CD4-positive, alpha-beta T cell treated with Interleukin-6 for 4 hours (primary cell): Measurements from ENCODE around the gene TMPRSS3.

Experiments
- DNase-seq: peaks from one replicate; pipeline ENCODE4 v3.0.0-alpha.2; 2020; ENCODE audit warnings: mixed read lengths

TMPRSS3 gene

GRCh38 chr21:42369821-42370220 lies 26.0 kb downstream of the TMPRSS3 start:
- DNase-seq, result no peak

GRCh38 chr21:42367367-42368165 lies 28.3 kb downstream of the TMPRSS3 start:
- DNase-seq, result no peak

DNA sequence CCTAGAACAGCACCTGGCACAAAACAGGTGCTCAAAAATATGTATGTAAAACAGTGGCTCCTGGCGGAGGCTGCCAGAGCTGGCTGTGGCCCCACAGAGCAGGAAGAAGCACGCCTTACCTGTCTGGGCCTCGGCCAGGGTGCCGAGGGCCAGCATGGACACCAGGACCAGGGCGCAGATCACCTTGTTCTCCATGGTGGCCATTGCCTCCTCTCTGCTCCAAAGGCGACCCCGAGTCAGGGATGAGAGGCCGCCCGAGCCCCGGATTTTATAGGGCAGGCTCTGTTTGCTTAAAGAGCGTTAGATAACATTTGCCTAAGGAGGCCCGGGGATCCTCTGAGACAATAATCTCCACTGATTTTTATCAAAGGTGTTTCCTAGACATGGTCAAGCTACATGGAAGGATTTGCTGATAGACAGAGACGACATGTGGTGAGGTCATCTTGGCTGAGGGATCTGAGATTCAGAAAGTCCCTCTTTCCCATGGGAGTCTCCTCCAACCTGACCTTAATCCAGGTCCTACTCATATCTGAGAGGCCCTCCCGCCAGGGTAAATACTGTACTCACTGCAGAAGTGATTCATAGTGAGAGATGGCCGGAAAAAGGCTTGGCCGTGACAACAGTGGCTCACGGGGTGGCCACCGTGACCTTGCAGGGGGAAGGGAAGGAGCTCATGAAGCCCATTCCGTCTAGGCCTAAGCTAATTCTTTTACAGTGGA lies 29.4 kb downstream of the TMPRSS3 start, which contains the start of gene TFF1:
Gene TFF1, minus strand, starts transcription at position 244 of the 719 bp plus-strand sequence. Its CDS starts 40 bp downstream, at position 204.
- DNase-seq, result no peak

GRCh38 chr21:42365770-42366169 lies 30.1 kb downstream of the TMPRSS3 start:
- DNase-seq, result no peak

- no peak for DNase-seq
These were observed 31.5 kb downstream of the TMPRSS3 start for GRCh38 chr21:42364304-42364865.

DNA sequence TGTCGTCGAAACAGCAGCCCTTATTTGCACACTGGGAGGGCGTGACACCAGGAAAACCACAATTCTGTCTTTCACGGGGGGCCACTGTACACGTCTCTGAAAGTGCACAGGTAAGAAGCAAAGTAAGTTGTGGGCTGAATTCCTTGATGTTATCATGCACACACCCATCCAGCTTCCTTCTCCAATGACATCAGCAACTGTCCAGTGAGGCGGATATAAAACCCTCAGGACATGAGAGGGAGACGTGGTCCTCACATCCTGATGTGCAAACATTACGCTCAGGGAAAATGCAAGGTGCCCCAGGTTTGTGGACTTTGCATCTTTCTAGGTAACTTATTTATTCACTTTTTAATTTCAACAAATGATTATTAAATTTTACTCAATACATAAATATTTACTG lies 32.5 kb downstream of the TMPRSS3 start:
- DNase-seq, result no peak

- no peak for DNase-seq
These were observed 33.2 kb downstream of the TMPRSS3 start for GRCh38 chr21:42362700-42363099.

DNA sequence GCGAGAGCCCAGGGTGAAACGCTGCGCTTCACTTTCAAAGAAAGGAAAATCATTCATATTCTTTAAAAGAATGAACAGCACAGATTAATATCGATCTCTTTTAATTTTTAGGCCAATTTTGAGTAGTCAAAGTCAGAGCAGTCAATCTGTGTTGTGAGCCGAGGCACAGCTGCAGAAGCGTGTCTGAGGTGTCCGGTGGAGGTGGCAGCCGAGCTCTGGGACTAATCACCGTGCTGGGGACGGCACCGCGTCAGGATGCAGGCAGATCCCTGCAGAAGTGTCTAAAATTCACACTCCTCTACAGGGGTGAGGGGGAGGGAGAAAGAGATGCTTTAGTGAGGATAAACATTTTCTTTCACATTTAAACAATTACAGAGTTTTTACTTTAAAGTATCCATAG lies 33.7 kb downstream of the TMPRSS3 start:
- DNase-seq, result no peak

DNA sequence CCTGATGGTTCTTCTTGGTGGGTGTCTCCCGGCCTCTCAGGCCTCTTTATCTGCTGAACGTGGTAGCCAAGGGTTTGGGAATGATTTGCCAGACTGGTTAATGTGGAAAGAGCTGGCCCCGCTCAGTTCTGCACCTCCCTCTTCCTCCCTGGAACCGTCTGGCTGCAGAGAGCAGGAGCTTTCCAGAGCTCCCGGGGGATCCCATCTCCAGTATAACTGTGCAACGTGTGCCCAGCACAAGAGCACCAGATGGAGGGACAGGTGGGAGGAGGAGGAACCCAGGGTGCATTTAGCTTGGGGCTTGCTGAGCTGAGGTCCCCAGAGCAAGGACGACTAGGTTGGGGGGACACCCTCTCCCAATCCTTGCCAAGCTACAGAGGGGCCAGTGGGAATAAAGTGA lies 34.6 kb downstream of the TMPRSS3 start:
- DNase-seq, result no peak

DNA sequence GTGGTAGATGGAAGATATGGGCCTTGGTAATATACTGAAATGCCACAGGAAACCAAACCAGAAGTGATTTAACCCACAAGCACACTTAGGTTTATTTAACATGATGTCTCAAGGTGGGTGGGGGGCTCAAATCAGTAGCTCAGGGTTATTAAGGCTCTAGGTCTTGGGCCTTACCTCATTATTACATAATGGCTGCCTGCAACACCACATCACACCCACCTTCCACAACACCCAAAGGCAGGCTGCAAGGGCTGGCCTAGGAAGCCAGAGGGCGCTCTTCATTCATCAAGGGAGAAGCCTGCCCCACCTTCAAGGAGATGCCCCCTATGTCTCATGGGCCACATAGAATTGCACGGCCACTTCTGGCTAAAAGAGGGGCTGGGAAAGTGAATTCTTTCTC lies 35.5 kb downstream of the TMPRSS3 start:
- DNase-seq, result no peak

- DNase-seq, result no peak
These were observed 36.9 kb downstream of the TMPRSS3 start for GRCh38 chr21:42358937-42359336.

- DNase-seq, result no peak
These were observed 37.6 kb downstream of the TMPRSS3 start for GRCh38 chr21:42358261-42358660.

- no peak for DNase-seq
These were observed 38.5 kb downstream of the TMPRSS3 start for GRCh38 chr21:42357307-42357706.

GRCh38 chr21:42356650-42357049 lies 39.2 kb downstream of the TMPRSS3 start:
- no peak for DNase-seq

DNA sequence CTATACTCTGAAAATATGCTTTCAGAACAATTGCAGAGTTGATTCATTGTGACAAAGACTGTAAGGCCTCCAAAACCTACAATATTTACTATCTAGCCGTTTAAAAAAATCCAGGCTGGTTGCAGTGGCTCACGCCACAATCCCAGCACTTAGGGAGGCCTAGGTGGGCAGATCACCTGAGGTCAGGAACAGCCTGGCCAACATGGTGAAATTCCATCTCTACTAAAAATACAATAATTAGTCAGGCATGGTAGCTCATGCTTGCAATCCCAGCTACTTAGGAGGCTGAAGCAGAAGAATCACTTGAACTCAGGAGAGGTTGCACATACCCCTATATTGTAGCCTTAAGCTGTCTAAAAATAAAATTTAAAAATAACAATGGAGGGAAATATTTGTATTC lies 39.8 kb downstream of the TMPRSS3 start:
- no peak for DNase-seq

- no peak for DNase-seq
These were observed 42.2 kb downstream of the TMPRSS3 start for GRCh38 chr21:42353623-42354022.

- DNase-seq, result no peak
These were observed 43.3 kb downstream of the TMPRSS3 start for GRCh38 chr21:42352441-42353095.

- no peak for DNase-seq
These were observed 44.0 kb downstream of the TMPRSS3 start for GRCh38 chr21:42351626-42352440.

DNA sequence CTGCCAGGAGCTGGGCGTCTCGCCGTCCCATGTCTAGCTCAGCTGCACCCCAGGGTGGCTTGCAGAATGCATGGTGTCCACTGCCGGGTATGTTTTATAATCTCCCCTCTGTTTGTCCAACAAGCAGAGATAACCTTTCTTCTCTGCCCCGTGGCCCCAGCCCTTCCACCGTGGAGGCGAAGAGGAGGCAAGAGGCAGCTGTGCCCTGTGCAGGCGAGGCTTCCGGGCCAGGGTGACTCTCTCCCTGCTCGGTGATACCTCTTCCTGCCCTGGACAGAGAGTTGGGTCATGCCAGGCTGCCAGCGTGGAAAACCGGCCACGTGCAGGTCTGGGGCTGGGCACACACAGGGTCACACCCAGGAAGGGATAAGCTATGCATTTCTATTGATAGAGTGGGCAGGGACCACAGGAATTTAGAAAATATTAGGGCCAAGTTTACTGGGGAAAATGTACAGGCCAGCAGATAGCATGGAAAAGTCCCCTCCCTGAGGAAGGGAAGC lies 44.9 kb downstream of the TMPRSS3 start, which contains the start of gene TFF2:
Gene TFF2, minus strand, starts transcription at position 68 of the 500 bp plus-strand sequence. Its CDS starts 37 bp downstream, at position 31.
- DNase-seq, result no peak

GRCh38 chr21:42350318-42350910 lies 45.4 kb downstream of the TMPRSS3 start:
- no peak for DNase-seq
